HG03097 (cell line): ENCODE measurements around the gene ANXA11.
"Not testable (repeated sequence)": the region's sequence is repeated elsewhere in the genome, so short reads cannot be mapped to it uniquely, and the experiment has no call there.

Experiments used
- ATAC-seq: cut with Tn5 transposase; IDR thresholded peaks from one replicate; pipeline ENCODE4 v1.9.1; 2021; ENCODE audit not compliant: unreplicated experiment, low FRiP score

Gene ANXA11

GRCh38 chr10:80210259-80210658 lies 4.9 kb upstream of the ANXA11 start:
- ATAC-seq = no peak

GRCh38 chr10:80207768-80208370 lies 2.5 kb upstream of the ANXA11 start:
- ATAC-seq = no peak

- ATAC-seq = no peak
These were observed 929 bp upstream of the ANXA11 start for GRCh38 chr10:80206277-80206655.

GRCh38 chr10:80204677-80205476 lies 460 bp downstream of the ANXA11 start:
- ATAC-seq = peak; percentile 35

- no peak for ATAC-seq
These were observed 1.3 kb downstream of the ANXA11 start for GRCh38 chr10:80203835-80204676.

GRCh38 chr10:80202934-80203834 lies 2.2 kb downstream of the ANXA11 start:
- ATAC-seq = peak; percentile 37

GRCh38 chr10:80202530-80202929 lies 2.8 kb downstream of the ANXA11 start:
- ATAC-seq = not testable (repeated sequence)

DNA sequence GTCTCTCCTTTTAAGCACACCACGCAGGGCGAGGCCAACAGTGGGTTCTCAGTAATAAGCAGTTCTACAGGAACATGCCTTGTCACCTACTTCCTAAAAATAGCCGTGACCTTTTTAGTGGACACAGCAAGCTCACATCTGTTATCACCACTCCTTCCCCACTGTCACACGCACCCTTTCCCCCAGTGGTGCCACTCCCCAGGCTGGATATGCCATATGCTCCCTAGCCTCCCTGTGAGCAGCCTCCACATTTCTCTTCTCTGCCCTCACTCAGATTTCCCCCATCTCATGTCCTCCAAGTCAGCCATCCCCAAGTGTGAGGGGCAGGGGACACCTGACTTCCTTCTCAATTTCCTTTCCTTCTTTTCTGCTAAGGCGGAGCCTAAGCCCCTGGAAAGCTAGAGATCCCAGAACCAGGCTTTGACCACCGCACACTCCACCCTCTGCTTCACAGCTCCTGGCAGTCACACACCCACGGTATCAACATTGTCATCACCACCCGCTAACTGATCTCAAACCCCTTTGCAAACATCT lies 3.7 kb downstream of the ANXA11 start:
- ATAC-seq = no peak

GRCh38 chr10:80200687-80201086 lies 4.7 kb downstream of the ANXA11 start:
- no peak for ATAC-seq

GRCh38 chr10:80200259-80200658 lies 5.1 kb downstream of the ANXA11 start:
- no peak for ATAC-seq

DNA sequence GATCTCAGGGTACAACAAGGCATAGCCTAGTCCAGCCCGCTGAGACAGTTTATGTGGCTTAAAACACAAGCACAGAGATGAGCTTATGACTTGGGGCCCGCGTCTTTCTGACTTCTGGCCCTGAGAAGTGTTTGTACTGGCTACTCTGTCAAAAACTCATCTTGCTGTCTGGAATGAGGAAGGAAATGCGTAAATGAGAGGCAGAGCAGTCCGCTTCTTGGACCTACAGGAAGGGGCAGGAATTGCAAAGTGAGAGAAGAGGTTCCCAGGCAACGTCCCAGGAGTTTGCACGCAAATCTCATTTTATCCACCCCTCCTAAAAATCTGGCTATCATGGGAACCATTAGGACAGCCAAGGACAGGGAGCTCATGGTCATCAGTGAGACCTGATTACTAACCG lies 5.5 kb downstream of the ANXA11 start:
- ATAC-seq = no peak

DNA sequence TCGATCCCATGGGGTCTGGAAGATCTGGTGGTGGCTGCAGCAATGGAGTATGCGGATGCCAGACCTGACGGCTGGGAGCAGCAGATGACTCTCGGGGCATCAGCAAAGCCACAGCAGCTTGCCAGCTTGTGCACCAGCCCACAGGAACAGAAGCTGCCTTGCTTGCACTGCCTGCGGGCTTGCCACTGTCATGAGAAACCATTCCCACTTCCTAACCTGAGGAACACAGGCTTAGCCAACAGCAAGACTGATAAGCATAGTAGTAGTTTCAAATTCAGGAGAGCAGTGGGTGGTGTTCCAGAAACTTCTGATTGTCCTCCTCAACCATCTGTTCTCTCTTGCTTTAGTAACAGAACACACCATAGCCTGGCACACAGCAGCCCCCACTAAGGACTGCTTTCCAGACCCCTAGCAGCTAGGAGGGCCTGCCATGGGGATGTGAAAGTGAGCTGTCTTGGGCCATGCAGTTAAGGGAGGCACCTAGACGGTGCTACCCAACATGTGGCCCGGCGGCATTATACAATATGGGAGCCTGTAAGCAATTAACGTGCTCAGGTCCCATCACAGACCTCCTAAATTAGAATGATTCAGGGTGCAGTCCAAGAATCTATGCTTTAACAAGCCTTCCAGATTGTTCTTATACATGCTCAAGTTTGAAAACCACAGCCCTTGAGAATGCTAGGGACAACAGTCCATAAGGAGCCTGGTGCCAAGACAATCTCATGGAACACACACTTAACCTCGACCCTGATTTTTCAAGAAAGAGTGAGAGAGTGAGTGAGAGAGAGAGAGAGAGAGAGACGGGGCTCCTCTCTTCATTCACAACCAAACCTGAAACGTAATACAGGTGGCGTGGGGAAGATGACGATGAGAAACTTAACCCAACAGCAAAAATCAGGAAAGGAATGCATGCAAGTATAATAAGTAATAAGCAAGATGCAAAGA lies 7.1 kb downstream of the ANXA11 start:
- no peak for ATAC-seq

- no peak for ATAC-seq
These were observed 8.4 kb downstream of the ANXA11 start for GRCh38 chr10:80196950-80197315.

DNA sequence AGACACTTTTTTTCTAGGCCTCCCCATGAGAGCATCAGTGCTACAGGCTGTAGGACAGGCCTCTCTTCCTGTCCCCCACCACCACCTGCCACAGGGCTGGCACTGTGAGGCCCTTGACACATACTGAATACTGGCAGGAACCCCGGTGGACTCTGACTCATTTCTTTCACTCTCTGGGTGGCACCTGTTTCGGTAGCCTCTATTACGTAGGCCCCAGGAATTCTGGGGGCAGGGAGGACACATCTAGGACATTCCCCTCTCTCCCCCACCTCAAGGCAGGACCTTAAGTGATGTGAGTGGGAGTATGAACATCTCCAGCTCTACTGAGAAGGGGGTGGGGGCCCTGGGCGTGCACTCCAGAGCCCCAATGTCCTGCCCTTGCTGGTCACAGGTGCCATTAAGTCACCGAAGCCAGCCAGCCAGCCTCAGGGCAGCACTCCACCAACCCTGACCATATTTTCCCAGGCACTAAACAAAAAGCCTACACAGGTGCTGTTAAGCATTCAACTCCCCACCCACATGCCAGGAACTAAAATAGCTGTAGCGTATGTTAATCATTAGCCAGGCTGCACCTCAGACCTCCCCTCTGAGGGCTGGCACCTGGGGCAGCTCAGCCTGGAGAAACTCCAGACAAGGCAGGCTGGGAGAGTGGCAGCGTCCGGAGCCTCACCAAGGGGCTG lies 8.9 kb downstream of the ANXA11 start:
- ATAC-seq = peak; percentile 85

- no peak for ATAC-seq
These were observed 10.2 kb downstream of the ANXA11 start for GRCh38 chr10:80195046-80195574.

GRCh38 chr10:80194373-80195045 lies 10.8 kb downstream of the ANXA11 start:
- ATAC-seq = no peak

DNA sequence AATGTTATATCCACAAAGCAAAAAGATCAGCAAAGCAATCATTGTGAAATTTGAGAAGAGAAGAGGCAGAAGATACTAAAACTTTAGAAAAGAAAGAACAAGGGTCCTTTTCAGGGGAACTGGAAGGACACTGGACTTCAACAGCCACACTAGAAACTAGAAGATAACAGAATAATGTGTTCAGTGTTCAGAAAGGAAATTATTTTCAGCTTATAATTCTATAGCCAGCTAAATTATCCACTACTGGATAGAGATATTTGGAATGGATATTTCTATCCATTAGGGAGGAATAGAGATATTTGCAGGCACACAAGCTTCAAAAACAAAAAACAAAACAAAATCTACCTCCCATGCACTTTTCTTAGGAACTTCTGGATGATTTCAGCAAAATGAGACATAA lies 12.8 kb downstream of the ANXA11 start:
- ATAC-seq = no peak
